Breast epithelium (tissue), 3 donors: ENCODE measurements around the gene MLYCD.

Source experiments
- POLR2A ChIP-seq: fragments of 450-650 bp; IDR thresholded peaks from one replicate; pipeline ENCODE4 v1.6.1; 2016; ENCODE audit warnings: antibody characterized with exemption, mild to moderate bottlenecking, moderate library complexity
- TF ChIP-seq, protein P1 (sequence below), 3 donors: fragments of 450-650 bp; IDR thresholded peaks; one replicate each; pipeline ENCODE4 v1.5.1; 2016 to 2017; ENCODE audit warnings: antibody characterized with exemption in 3 of 3, mild to moderate bottlenecking in 3 of 3, moderate library complexity in 3 of 3

DNA sequence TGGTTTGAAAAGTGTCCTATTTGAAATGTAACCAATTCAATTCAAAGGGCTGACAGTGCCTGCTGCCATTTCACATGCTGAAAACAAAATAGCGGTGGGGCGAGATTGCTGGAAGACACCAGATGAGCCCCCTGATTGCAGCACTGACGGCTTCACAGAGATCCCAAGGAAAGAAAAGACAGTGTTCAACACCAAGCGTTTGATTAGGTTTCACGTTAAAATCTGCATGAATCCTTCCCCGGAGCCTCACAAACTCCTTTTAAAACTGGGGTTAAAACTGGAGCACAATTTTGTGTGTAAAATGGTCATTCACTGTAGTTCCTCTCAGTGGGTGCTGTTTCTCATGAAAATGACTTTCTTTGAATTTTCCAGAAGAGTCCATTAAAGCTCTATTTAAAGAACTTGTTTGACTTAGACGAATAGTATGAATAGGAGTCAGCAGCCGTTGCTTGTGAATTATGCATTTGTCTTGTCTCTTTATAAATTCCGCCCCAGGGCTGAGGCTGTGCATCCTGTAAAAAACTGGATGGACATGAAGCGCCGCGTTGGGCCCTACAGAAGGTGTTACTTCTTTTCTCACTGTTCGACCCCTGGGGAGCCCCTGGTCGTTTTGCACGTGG, 8.8 kb downstream of the MLYCD start:
- TF ChIP-seq POLR2A, result no peak
- TF ChIP-seq, protein P1, sequence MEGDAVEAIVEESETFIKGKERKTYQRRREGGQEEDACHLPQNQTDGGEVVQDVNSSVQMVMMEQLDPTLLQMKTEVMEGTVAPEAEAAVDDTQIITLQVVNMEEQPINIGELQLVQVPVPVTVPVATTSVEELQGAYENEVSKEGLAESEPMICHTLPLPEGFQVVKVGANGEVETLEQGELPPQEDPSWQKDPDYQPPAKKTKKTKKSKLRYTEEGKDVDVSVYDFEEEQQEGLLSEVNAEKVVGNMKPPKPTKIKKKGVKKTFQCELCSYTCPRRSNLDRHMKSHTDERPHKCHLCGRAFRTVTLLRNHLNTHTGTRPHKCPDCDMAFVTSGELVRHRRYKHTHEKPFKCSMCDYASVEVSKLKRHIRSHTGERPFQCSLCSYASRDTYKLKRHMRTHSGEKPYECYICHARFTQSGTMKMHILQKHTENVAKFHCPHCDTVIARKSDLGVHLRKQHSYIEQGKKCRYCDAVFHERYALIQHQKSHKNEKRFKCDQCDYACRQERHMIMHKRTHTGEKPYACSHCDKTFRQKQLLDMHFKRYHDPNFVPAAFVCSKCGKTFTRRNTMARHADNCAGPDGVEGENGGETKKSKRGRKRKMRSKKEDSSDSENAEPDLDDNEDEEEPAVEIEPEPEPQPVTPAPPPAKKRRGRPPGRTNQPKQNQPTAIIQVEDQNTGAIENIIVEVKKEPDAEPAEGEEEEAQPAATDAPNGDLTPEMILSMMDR (IDR thresholded peaks at IDR 0.05), result no peak
